H1 (cell line): ENCODE data around the gene NTRK2. TPM values are rescaled to one million over a fixed set of nuclear protein-coding genes. Genes with fewer than 3 reads are reported as not detected.

ENCODE experiments used
- CTCF ChIA-PET: fragments of 300-600 bp; sonication (Branson Sonifier 250); formaldehyde crosslinking; loops from one replicate; lab custom pipeline; 2021; ENCODE audit not compliant: partially characterized antibody; lab: Charles Lee
- POLR2A ChIA-PET: fragments of 300-600 bp; sonication (Branson Sonifier 250); formaldehyde crosslinking; loops from one replicate; lab custom pipeline; 2021; ENCODE audit warnings: inconsistent platforms; ENCODE audit not compliant: partially characterized antibody; lab: Charles Lee
- DNase-seq, 2 experiments: peaks; one replicate each; pipeline versions ENCODE4 v3.0.0 to v3.0.0-alpha.2; 2010 to 2022; ENCODE audit warnings: low spot score in 2 of 2, low read depth in 1 of 2, mixed read lengths in 1 of 2
- FAIRE-seq: peaks from 2 replicates; lab custom pipeline; 2011; peaks lifted over from hg19 to GRCh38; lab: Jason Lieb, UNC
- H2AFZ ChIP-seq: 2 replicates; pipeline ENCODE4 v1.8.1; 2012; ENCODE audit warnings: low read length, inconsistent platforms
- H2AK5ac ChIP-seq: 2 replicates; pipeline ENCODE4 v1.6.1; 2013; ENCODE audit warnings: low read depth, low read length
- H2BK120ac ChIP-seq: replicated peaks from 2 replicates; pipeline ENCODE3; 2013; ENCODE audit warnings: low read depth, low read length, inconsistent platforms
- H2BK12ac ChIP-seq: 2 replicates; pipeline ENCODE4 v1.6.1; 2013; ENCODE audit warnings: low read depth, low read length
- H2BK15ac ChIP-seq: 2 replicates; pipeline ENCODE4 v1.6.1; 2013; ENCODE audit warnings: low read length
- H2BK20ac ChIP-seq: 2 replicates; pipeline ENCODE4 v1.6.1; 2013; ENCODE audit warnings: low read length
- H2BK5ac ChIP-seq: 2 replicates; pipeline ENCODE4 v1.6.1; 2013; ENCODE audit warnings: low read depth, low read length
- H3K14ac ChIP-seq: 2 replicates; pipeline ENCODE4 v1.6.1; 2013; ENCODE audit warnings: inconsistent platforms; ENCODE audit not compliant: insufficient read length
- H3K18ac ChIP-seq: 2 replicates; pipeline ENCODE4 v1.6.1; 2013; ENCODE audit warnings: low read length; ENCODE audit errors: extremely low read depth
- H3K23ac ChIP-seq: 2 replicates; pipeline ENCODE4 v1.6.1; 2013; ENCODE audit warnings: inconsistent platforms; ENCODE audit not compliant: insufficient read length
- H3K23me2 ChIP-seq: 2 replicates; pipeline ENCODE4 v1.6.1; 2013; ENCODE audit warnings: low read depth, low read length
- H3K27ac ChIP-seq: 2 replicates; pipeline ENCODE4 v1.6.1; 2011; ENCODE audit warnings: low read depth, low read length, inconsistent platforms
- H3K27me3 ChIP-seq, 4 experiments: replicated peaks in 1 of 4; 1 replicate in 1 of 4; 2 replicates in 3 of 4; pipeline versions ENCODE4 v1.6.1 to v1.8.1; 2011 to 2013; ENCODE audit warnings: low read length in 3 of 4, mild to moderate bottlenecking in 3 of 4, inconsistent platforms in 2 of 4, mixed read lengths in 2 of 4, moderate library complexity in 1 of 4; ENCODE audit not compliant: control insufficient read depth in 3 of 4, insufficient read depth in 3 of 4; ENCODE audit errors: extremely low read depth in 1 of 4
- H3K36me3 ChIP-seq, 4 experiments: 2 replicates each; pipeline versions ENCODE4 v1.6.1 to v1.8.1; 2011 to 2013; ENCODE audit warnings: mild to moderate bottlenecking in 4 of 4, low read length in 3 of 4, moderate library complexity in 2 of 4, control low read depth in 1 of 4, inconsistent platforms in 1 of 4; ENCODE audit not compliant: insufficient read depth in 4 of 4, control insufficient read depth in 2 of 4
- H3K4ac ChIP-seq: replicated peaks from 2 replicates; pipeline ENCODE3; 2013; ENCODE audit warnings: low read length, low read depth, mixed read lengths, inconsistent platforms; ENCODE audit not compliant: insufficient read length
- H3K4me1 ChIP-seq, 4 experiments: replicated peaks in 1 of 4; 1 replicate in 1 of 4; 2 replicates in 3 of 4; pipeline versions ENCODE4 v1.6.1 to v1.8.1; 2011 to 2013; ENCODE audit warnings: low read length in 3 of 4, inconsistent platforms in 2 of 4, mixed read lengths in 1 of 4; ENCODE audit not compliant: insufficient read depth in 4 of 4, control insufficient read depth in 3 of 4
- H3K4me2 ChIP-seq, 2 experiments: 2 replicates each; pipeline versions ENCODE4 v1.6.1 to v1.8.1; 2011 to 2013; ENCODE audit warnings: low read depth in 2 of 2, low read length in 2 of 2, control low read depth in 1 of 2, inconsistent platforms in 1 of 2, mild to moderate bottlenecking in 1 of 2; ENCODE audit not compliant: insufficient read depth in 1 of 2
- H3K4me3 ChIP-seq, 4 experiments: fragments of 200-600, 300-600 bp in 1 of 4; sonication (generic), shearing (Covaris generic), sonication (Bioruptor Twin) in 1 of 4; 2 replicates each; pipeline versions ENCODE4 v1.5.1 to v1.8.1; 2011 to 2016; ENCODE audit warnings: low read length in 4 of 4, low read depth in 3 of 4, control low read depth in 2 of 4, inconsistent platforms in 2 of 4, mild to moderate bottlenecking in 2 of 4, mixed read lengths in 1 of 4, moderate library complexity in 1 of 4; ENCODE audit not compliant: insufficient read depth in 2 of 4; ENCODE audit errors: extremely low read depth in 1 of 4
- H3K56ac ChIP-seq: replicated peaks from 2 replicates; pipeline ENCODE3; 2013; ENCODE audit warnings: low read depth, mild to moderate bottlenecking, mixed read lengths, low read length, inconsistent platforms; ENCODE audit not compliant: insufficient read length
- H3K79me1 ChIP-seq: 2 replicates; pipeline ENCODE4 v1.6.1; 2013; ENCODE audit warnings: low read depth, low read length, control low read depth
- H3K79me2 ChIP-seq, 2 experiments: 2 replicates each; pipeline versions ENCODE4 v1.6.1 to v1.8.1; 2012 to 2013; ENCODE audit warnings: low read length in 2 of 2, mild to moderate bottlenecking in 2 of 2, inconsistent platforms in 1 of 2; ENCODE audit not compliant: insufficient read depth in 2 of 2, control insufficient read depth in 1 of 2
- H3K9ac ChIP-seq, 4 experiments: replicated peaks in 1 of 4; 1 replicate in 1 of 4; 2 replicates in 3 of 4; pipeline versions ENCODE4 v1.6.1 to v1.8.1; 2011 to 2013; ENCODE audit warnings: low read depth in 3 of 4, low read length in 3 of 4, control low read depth in 2 of 4, mild to moderate bottlenecking in 2 of 4, moderate library complexity in 2 of 4, inconsistent platforms in 1 of 4; ENCODE audit errors: extremely low read depth in 1 of 4
- H3K9me3 ChIP-seq, 2 experiments: 2 replicates each; pipeline versions ENCODE4 v1.6.1 to v1.8.1; 2012 to 2013; ENCODE audit warnings: mild to moderate bottlenecking in 2 of 2, moderate library complexity in 2 of 2, control low read depth in 1 of 2, inconsistent platforms in 1 of 2, low read depth in 1 of 2, low read length in 1 of 2, mixed read lengths in 1 of 2; ENCODE audit not compliant: insufficient read depth in 2 of 2
- H4K20me1 ChIP-seq, 2 experiments: replicated peaks in 1 of 2; 2 replicates each; pipeline versions ENCODE3 to v1.8.1; 2011 to 2013; ENCODE audit warnings: inconsistent platforms in 2 of 2, low read length in 2 of 2, mild to moderate bottlenecking in 1 of 2; ENCODE audit not compliant: insufficient read depth in 2 of 2, control insufficient read depth in 1 of 2
- H4K5ac ChIP-seq: 2 replicates; pipeline ENCODE4 v1.6.1; 2013; ENCODE audit warnings: low read length, low read depth, mixed read lengths, inconsistent platforms; ENCODE audit not compliant: insufficient read length
- H4K8ac ChIP-seq: 2 replicates; pipeline ENCODE4 v1.8.0; 2013; ENCODE audit warnings: mild to moderate bottlenecking, moderate library complexity, low read length, inconsistent platforms; ENCODE audit not compliant: insufficient read depth; ENCODE audit errors: extremely low read depth
- H4K91ac ChIP-seq: replicated peaks from 2 replicates; pipeline ENCODE3; 2013; ENCODE audit warnings: low read length, mixed read lengths, inconsistent platforms; ENCODE audit not compliant: insufficient read length
- HDAC6 ChIP-seq: IDR thresholded peaks from one replicate; pipeline ENCODE4 v1.7.1; 2012; ENCODE audit warnings: low read depth, mild to moderate bottlenecking, inconsistent platforms, low read length, moderate library complexity
- NANOG ChIP-seq: IDR thresholded peaks from 2 replicates; pipeline ENCODE4 v1.6.1; 2011; ENCODE audit warnings: low read length, low read depth, mild to moderate bottlenecking, inconsistent platforms; ENCODE audit not compliant: insufficient read depth, poor library complexity, severe bottlenecking
- SUZ12 ChIP-seq: fragments of 200-600 bp; sonication (generic); IDR thresholded peaks from 2 replicates; pipeline ENCODE4 v1.6.1; 2012; ENCODE audit warnings: mild to moderate bottlenecking, inconsistent platforms, low read length, moderate library complexity, mixed read lengths
- WGBS, 2 experiments: shearing (Covaris generic) in 1 of 2; methylation state at CpG; one replicate each; pipeline versions ENCODE4 v1.1.6 to v1.1.7; 2013 to 2015; ENCODE audit warnings: low lambda C conversion rate in 2 of 2, mixed read lengths in 2 of 2, inconsistent platforms in 1 of 2, low coverage in 1 of 2, missing lambda C conversion rate in 1 of 2; ENCODE audit not compliant: insufficient replicate concordance in 2 of 2, insufficient coverage in 1 of 2, insufficient read length in 1 of 2; ENCODE audit errors: extremely low coverage in 1 of 2, missing lambda C conversion rate in 1 of 2; 5-methylcytosine and 5-hydroxymethylcytosine counted together
- polyA plus RNA-seq, 7 experiments: library from polyadenylated mRNA; depleted of rRNA in 3 of 7; stranded (reverse) in 5 of 7; unstranded in 2 of 7; fragments of >200 nt in 5 of 7; fragments of 200-250 nt in 2 of 7; gene quantifications; 1 replicate in 5 of 7; 2 replicates in 1 of 7; 4 replicates in 1 of 7; pipeline versions ENCODE4 v1.2.1 to v1.2.3, GENCODE V29; 2011 to 2013; ENCODE audit warnings: missing spikeins in 2 of 7, mixed read lengths in 2 of 7
- total RNA-seq: library from RNA; stranded (reverse); fragmentation: NEBNext Ultra II Directional; extraction: Animal tissue kit (Norgen Biotek cat#: 25700); gene quantifications from 2 replicates; pipeline ENCODE4 v1.2.1, GENCODE V29; 2021
- TF ChIP-seq, protein P1 (sequence below): IDR thresholded peaks from 2 replicates; pipeline ENCODE4 v1.6.1; 2011; ENCODE audit warnings: low read length, improper control_type of control experiment
- TF ChIP-seq, protein P2 (sequence below): IDR thresholded peaks from 2 replicates; pipeline ENCODE4 v1.6.1; 2012; ENCODE audit warnings: inconsistent platforms

Gene NTRK2
- total and polyA plus RNA-seq, 2 of the 8 experiments (the other 6 are each of a cell fraction or from before 2014, with no cell fraction given): 0.03 to 0.04 TPM

DNA sequence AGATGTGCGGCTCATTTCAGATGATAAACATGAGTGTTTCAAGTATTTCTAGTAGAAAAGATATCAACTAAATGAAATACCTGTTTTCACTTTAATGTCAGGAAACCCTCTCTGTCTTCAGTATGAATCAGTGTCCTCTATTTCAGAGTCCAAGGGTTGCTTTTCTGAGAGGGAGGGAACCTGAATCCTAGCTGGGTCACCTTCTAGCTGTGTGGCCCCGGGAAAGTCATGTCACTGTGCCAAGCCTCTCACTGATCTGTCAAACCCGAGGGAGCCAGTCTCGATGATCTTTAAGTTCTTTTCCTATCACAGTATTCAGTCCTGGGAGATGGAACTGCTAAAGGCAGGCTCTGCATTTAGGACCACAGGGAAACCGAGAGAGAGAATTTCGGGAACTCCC, 258.9 kb downstream of the NTRK2 start:
- Histone ChIP-seq H2AFZ (no peak overlapping the region), H3K36me3 (no peaks in the 10 kb centered on the region), H3K4me3 (no peak overlapping the region), H3K9ac (no peak overlapping the region), H2BK12ac (no peak overlapping the region), H4K91ac (no peak overlapping the region), H3K79me1 (no peaks in the 10 kb centered on the region), H3K4me1 (peaks cover 0 to 3% (median 0%) of the 10 kb centered on the region in 4 experiments; a peak in 2 of 7 replicates), H3K4me2 (no peak overlapping the region), H4K20me1 (no peaks in the 10 kb centered on the region), H2BK120ac (no peak overlapping the region), H3K27ac (no peak overlapping the region), H3K23me2 (no peaks in the 10 kb centered on the region), H3K23ac (no peak overlapping the region), H2BK15ac (no peak overlapping the region), H3K56ac (no peak overlapping the region), H3K14ac (no peak overlapping the region), H4K8ac (no peak overlapping the region), H3K18ac (no peak overlapping the region), H3K79me2 (no peaks in the 10 kb centered on the region), H2AK5ac (no peak overlapping the region), H4K5ac (no peak overlapping the region), H2BK20ac (no peak overlapping the region), H3K9me3 (no peaks in the 10 kb centered on the region), H3K27me3 (no peaks in the 10 kb centered on the region), H3K4ac (no peak overlapping the region), H2BK5ac (no peak overlapping the region)
- ChIA-PET POLR2A (no interaction called here), CTCF (no interaction called here)
- FAIRE-seq (no peak), DNase-seq (no peak)
- no peak for TF ChIP-seq HDAC6
- no peak for TF ChIP-seq SUZ12
- TF ChIP-seq, protein P1, sequence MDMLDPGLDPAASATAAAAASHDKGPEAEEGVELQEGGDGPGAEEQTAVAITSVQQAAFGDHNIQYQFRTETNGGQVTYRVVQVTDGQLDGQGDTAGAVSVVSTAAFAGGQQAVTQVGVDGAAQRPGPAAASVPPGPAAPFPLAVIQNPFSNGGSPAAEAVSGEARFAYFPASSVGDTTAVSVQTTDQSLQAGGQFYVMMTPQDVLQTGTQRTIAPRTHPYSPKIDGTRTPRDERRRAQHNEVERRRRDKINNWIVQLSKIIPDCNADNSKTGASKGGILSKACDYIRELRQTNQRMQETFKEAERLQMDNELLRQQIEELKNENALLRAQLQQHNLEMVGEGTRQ: no peak
- no peak for TF ChIP-seq NANOG
- TF ChIP-seq, protein P2, sequence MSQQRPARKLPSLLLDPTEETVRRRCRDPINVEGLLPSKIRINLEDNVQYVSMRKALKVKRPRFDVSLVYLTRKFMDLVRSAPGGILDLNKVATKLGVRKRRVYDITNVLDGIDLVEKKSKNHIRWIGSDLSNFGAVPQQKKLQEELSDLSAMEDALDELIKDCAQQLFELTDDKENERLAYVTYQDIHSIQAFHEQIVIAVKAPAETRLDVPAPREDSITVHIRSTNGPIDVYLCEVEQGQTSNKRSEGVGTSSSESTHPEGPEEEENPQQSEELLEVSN: no peak
- WGBS, 2 experiments: 91% methylated on average over 6 of the region's 6 CpGs; no CpG with 5 or more reads in 1 of the 2 experiments
